Neural cell (in vitro differentiated cells): ENCODE data around the gene BTBD19. TPM values are rescaled to one million over a fixed set of nuclear protein-coding genes. Genes with fewer than 3 reads are reported as not detected.
"Not testable (repeated sequence)": the region's sequence is repeated elsewhere in the genome, so short reads cannot be mapped to it uniquely, and the experiment has no call there.

ENCODE experiments used
- H2AFZ ChIP-seq: fragments of 200-600, 300-800 bp; sonication (generic), shearing (Covaris generic); 2 replicates; pipeline ENCODE4 v1.6.0; 2014; ENCODE audit warnings: low read depth, mild to moderate bottlenecking, antibody characterized with exemption, low read length, moderate library complexity
- H3F3A ChIP-seq: fragments of 200-600 bp; shearing (Covaris generic); 2 replicates; pipeline ENCODE4 v1.6.1; 2016; ENCODE audit warnings: mild to moderate bottlenecking, moderate library complexity, mixed read lengths, antibody characterized with exemption, low read length; ENCODE audit not compliant: insufficient read depth, poor library complexity, severe bottlenecking
- H3K27ac ChIP-seq: fragments of 200-600, 300-800 bp; sonication (generic), shearing (Covaris generic); 2 replicates; pipeline ENCODE4 v1.5.1; 2014; ENCODE audit warnings: mild to moderate bottlenecking, low read length, moderate library complexity
- H3K27me3 ChIP-seq: fragments of 300-800, 200-600 bp; sonication (generic), shearing (Covaris generic); 2 replicates; pipeline ENCODE4 v1.6.0; 2014; ENCODE audit warnings: mild to moderate bottlenecking, low read depth, low read length, moderate library complexity; ENCODE audit not compliant: insufficient read depth
- H3K36me3 ChIP-seq: fragments of 300-800, 200-600 bp; sonication (generic), shearing (Covaris generic); 2 replicates; pipeline ENCODE4 v1.5.1; 2014; ENCODE audit warnings: mild to moderate bottlenecking, antibody characterized with exemption, low read length, moderate library complexity; ENCODE audit not compliant: insufficient read depth
- H3K4me2 ChIP-seq: fragments of 300-800, 200-600 bp; sonication (generic), shearing (Covaris generic); 2 replicates; pipeline ENCODE4 v1.6.0; 2014; ENCODE audit warnings: mild to moderate bottlenecking, low read length
- H3K4me3 ChIP-seq: fragments of 300-800, 200-600 bp; sonication (generic), shearing (Covaris generic); 2 replicates; pipeline ENCODE4 v1.5.1; 2014; ENCODE audit warnings: mild to moderate bottlenecking, low read length, moderate library complexity
- H3K79me2 ChIP-seq: fragments of 200-600 bp; shearing (Covaris generic); replicated peaks from 2 replicates; pipeline ENCODE4 v1.6.0; 2014; ENCODE audit warnings: mild to moderate bottlenecking, low read length, moderate library complexity; ENCODE audit not compliant: insufficient read depth
- H3K9ac ChIP-seq: fragments of 300-800, 200-600 bp; sonication (generic), shearing (Covaris generic); 2 replicates; pipeline ENCODE4 v1.6.1; 2016; ENCODE audit warnings: mild to moderate bottlenecking, low read length, mixed read lengths
- H3K9me2 ChIP-seq: fragments of 200-600 bp; shearing (Covaris generic); 2 replicates; pipeline ENCODE4 v1.6.1; 2016; ENCODE audit warnings: mild to moderate bottlenecking, low read length, mixed read lengths; ENCODE audit not compliant: insufficient read depth
- H3K9me3 ChIP-seq: fragments of 200-600, 300-800 bp; sonication (generic), shearing (Covaris generic); 2 replicates; pipeline ENCODE4 v1.6.1; 2016; ENCODE audit warnings: mild to moderate bottlenecking, mixed run types, low read length, moderate library complexity, mixed read lengths
- H4K20me1 ChIP-seq: fragments of 200-600 bp; shearing (Covaris generic); 2 replicates; pipeline ENCODE4 v1.6.1; 2016; ENCODE audit warnings: mild to moderate bottlenecking, mixed run types; ENCODE audit not compliant: insufficient read depth
- CTCF ChIP-seq: fragments of 450-650 bp; IDR thresholded peaks from 2 replicates; pipeline ENCODE4 v1.5.1; 2014; ENCODE audit warnings: antibody characterized with exemption, mild to moderate bottlenecking, moderate library complexity; ENCODE audit not compliant: poor library complexity, severe bottlenecking
- EP300 ChIP-seq: fragments of 450-650 bp; conservative IDR thresholded peaks from 2 replicates; pipeline ENCODE4 v1.6.1; 2014; ENCODE audit warnings: antibody characterized with exemption, mild to moderate bottlenecking, moderate library complexity; ENCODE audit not compliant: poor library complexity, severe bottlenecking
- EZH2 ChIP-seq: fragments of 200-600, 300-800 bp; shearing (Covaris generic), sonication (generic); IDR thresholded peaks from 2 replicates; pipeline ENCODE4 v1.6.1; 2014; ENCODE audit warnings: antibody characterized with exemption, low read length, borderline replicate concordance, mild to moderate bottlenecking; ENCODE audit not compliant: insufficient read depth, poor library complexity, severe bottlenecking
- MXI1 ChIP-seq: fragments of 450-650 bp; conservative IDR thresholded peaks from 2 replicates; pipeline ENCODE4 v1.6.1; 2014; ENCODE audit warnings: antibody characterized with exemption, mild to moderate bottlenecking; ENCODE audit not compliant: poor library complexity, severe bottlenecking
- POLR2AphosphoS5 ChIP-seq: IDR thresholded peaks from 2 replicates; pipeline ENCODE4 v1.6.1; 2012
- RAD21 ChIP-seq: fragments of 450-650 bp; conservative IDR thresholded peaks from 2 replicates; pipeline ENCODE4 v1.6.1; 2014; ENCODE audit warnings: antibody characterized with exemption, mild to moderate bottlenecking, moderate library complexity
- REST ChIP-seq: IDR thresholded peaks from 2 replicates; pipeline ENCODE4 v1.6.1; 2012; ENCODE audit warnings: borderline replicate concordance
- SMC3 ChIP-seq: fragments of 450-650 bp; conservative IDR thresholded peaks from 2 replicates; pipeline ENCODE4 v1.6.1; 2014; ENCODE audit warnings: antibody characterized with exemption, mild to moderate bottlenecking, moderate library complexity; ENCODE audit not compliant: poor library complexity
- TAF1 ChIP-seq: IDR thresholded peaks from 2 replicates; pipeline ENCODE4 v1.6.1; 2012; ENCODE audit warnings: low read depth
- polyA plus RNA-seq: library from polyadenylated mRNA; depleted of rRNA; stranded (reverse); fragments of >200 nt; gene quantifications from 2 replicates; pipeline ENCODE4 v1.2.3, GENCODE V29; 2014

BTBD19 gene
- polyA plus RNA-seq, 1 donor from 2014 or later = not detected

- H2AFZ ChIP-seq = no peak overlapping the region
Measured at GRCh38 chr1:44822981-44823451, 14.7 kb downstream of the BTBD19 start.

GRCh38 chr1:44824392-44824791 lies 16.1 kb downstream of the BTBD19 start:
- not testable (repeated sequence) for H3F3A ChIP-seq, H3K9ac ChIP-seq, H3K36me3 ChIP-seq, H3K9me2 ChIP-seq, H2AFZ ChIP-seq, H3K27ac ChIP-seq, H3K4me2 ChIP-seq, H3K4me3 ChIP-seq, H3K9me3 ChIP-seq, H3K79me2 ChIP-seq, H4K20me1 ChIP-seq
- peaks cover 11% of the 10 kb centered on the region for H3K27me3 ChIP-seq

More at GRCh38 chr1:44822981-44823451, 14.7 kb downstream of the BTBD19 start:
- peaks cover 2% of the 10 kb centered on the region for H3K9me3 ChIP-seq
- no peak for TF ChIP-seq EZH2
- no peak for TF ChIP-seq CTCF
- TF ChIP-seq TAF1 = no peak
- no peak for TF ChIP-seq EP300
- TF ChIP-seq REST = no peak
- TF ChIP-seq MXI1 = no peak
- no peak for TF ChIP-seq RAD21
- no peak for TF ChIP-seq POLR2AphosphoS5
- no peak for TF ChIP-seq SMC3
- no peak overlapping the region for H3K9ac ChIP-seq
- no peaks in the 10 kb centered on the region for H3F3A ChIP-seq
- H3K36me3 ChIP-seq = no peaks in the 10 kb centered on the region
- H3K9me2 ChIP-seq = no peaks in the 10 kb centered on the region
- no peak overlapping the region for H3K27ac ChIP-seq
- no peak overlapping the region for H3K4me2 ChIP-seq
- peaks cover 15% of the 10 kb centered on the region for H3K27me3 ChIP-seq
- no peaks in the 10 kb centered on the region for H3K79me2 ChIP-seq
- no peaks in the 10 kb centered on the region for H4K20me1 ChIP-seq
- H3K4me3 ChIP-seq = no peak overlapping the region
